SK-N-SH treated with all-trans-retinoic acid at 6 μM for 48 hours (cell line): ENCODE measurements around the gene PEX26.

ENCODE experiments used
- ATAC-seq: fragments of 200-7000 bp; cut with Tn5 transposase; 3 replicates; pipeline ENCODE4 v1.9.1; 2020; ENCODE audit warnings: mild to moderate bottlenecking, moderate library complexity
- ARNTL ChIP-seq: fragments of 450-650 bp; formaldehyde crosslinking; IDR thresholded peaks from 2 replicates; pipeline ENCODE4 v1.5.0; 2020; ENCODE audit warnings: low read depth, mild to moderate bottlenecking, moderate library complexity, borderline replicate concordance
- BACH2 ChIP-seq: fragments of 250-450 bp; sonication (Bioruptor Pico); IDR thresholded peaks from 2 replicates; pipeline ENCODE4 v1.9.0; 2021; ENCODE audit warnings: mild to moderate bottlenecking, borderline replicate concordance
- CSDC2 ChIP-seq: fragments of 250-450 bp; sonication (Bioruptor Pico); IDR thresholded peaks from 2 replicates; pipeline ENCODE4 v1.5.0; 2020; ENCODE audit warnings: mild to moderate bottlenecking, moderate library complexity
- ESRRG ChIP-seq: fragments of 250-450 bp; sonication (Bioruptor Pico); IDR thresholded peaks from 2 replicates; pipeline ENCODE4 v1.6.1; 2021; ENCODE audit warnings: mild to moderate bottlenecking
- GLIS3 ChIP-seq: fragments of 250-450 bp; sonication (Bioruptor Pico); IDR thresholded peaks from 2 replicates; pipeline ENCODE4 v1.5.0; 2020; ENCODE audit warnings: mild to moderate bottlenecking, moderate library complexity
- ISL1 ChIP-seq: fragments of 250-450 bp; sonication (Bioruptor Pico); IDR thresholded peaks from 2 replicates; pipeline ENCODE4 v2.1.2; 2022; ENCODE audit warnings: mild to moderate bottlenecking, moderate library complexity
- OSR1 ChIP-seq: fragments of 250-450 bp; sonication (Bioruptor Pico); IDR thresholded peaks from 2 replicates; pipeline ENCODE4 v1.8.0; 2022; ENCODE audit warnings: moderate library complexity, mild to moderate bottlenecking, inconsistent platforms
- PPARA ChIP-seq: fragments of 250-450 bp; sonication (Bioruptor Pico); IDR thresholded peaks from 2 replicates; pipeline ENCODE4 v1.5.0; 2020; ENCODE audit warnings: mild to moderate bottlenecking, borderline replicate concordance
- RARB ChIP-seq: fragments of 250-450 bp; sonication (Bioruptor Pico); IDR thresholded peaks from 2 replicates; pipeline ENCODE4 v1.8.0; 2021; ENCODE audit warnings: mild to moderate bottlenecking, moderate library complexity
- TCF4 ChIP-seq: fragments of 250-450 bp; sonication (Bioruptor Pico); IDR thresholded peaks from 2 replicates; pipeline ENCODE4 v1.8.0; 2021; ENCODE audit warnings: mild to moderate bottlenecking, moderate library complexity, borderline replicate concordance
- ZC3H10 ChIP-seq: fragments of 250-450 bp; sonication (Bioruptor Pico); IDR thresholded peaks from 2 replicates; pipeline ENCODE4 v1.5.1; 2021; ENCODE audit warnings: mild to moderate bottlenecking, moderate library complexity
- ZFP3 ChIP-seq: fragments of 250-450 bp; sonication (Bioruptor Pico); IDR thresholded peaks from 2 replicates; pipeline ENCODE4 v1.5.0; 2020; ENCODE audit warnings: mild to moderate bottlenecking, moderate library complexity
- ZFP30 ChIP-seq: fragments of 450-650 bp; formaldehyde crosslinking; IDR thresholded peaks from 2 replicates; pipeline ENCODE4 v1.5.0; 2022; ENCODE audit warnings: mild to moderate bottlenecking, moderate library complexity
- ZNF70 ChIP-seq: fragments of 450-650 bp; formaldehyde crosslinking; IDR thresholded peaks from 2 replicates; pipeline ENCODE4 v1.5.0; 2020; ENCODE audit warnings: mild to moderate bottlenecking, moderate library complexity
- ZNF8 ChIP-seq: fragments of 450-650 bp; formaldehyde crosslinking; IDR thresholded peaks from 2 replicates; pipeline ENCODE4 v1.5.0; 2020; ENCODE audit warnings: mild to moderate bottlenecking, moderate library complexity
- TF ChIP-seq, protein P1 (sequence below): fragments of 250-450 bp; sonication (Bioruptor Pico); IDR thresholded peaks from 2 replicates; pipeline ENCODE4 v1.5.1; 2020; ENCODE audit warnings: low read depth, mild to moderate bottlenecking, moderate library complexity
- TF ChIP-seq, protein P2 (sequence below): fragments of 250-450 bp; sonication (Bioruptor Pico); IDR thresholded peaks from 2 replicates; pipeline ENCODE4 v1.5.1; 2021; ENCODE audit warnings: mild to moderate bottlenecking, moderate library complexity
- TF ChIP-seq, protein P3 (sequence below): fragments of 250-450 bp; sonication (Bioruptor Pico); IDR thresholded peaks from 2 replicates; pipeline ENCODE4 v1.8.0; 2021; ENCODE audit warnings: low read depth, mild to moderate bottlenecking, moderate library complexity, borderline replicate concordance
- TF ChIP-seq, protein P4 (sequence below): fragments of 250-450 bp; sonication (Bioruptor Pico); IDR thresholded peaks from 2 replicates; pipeline ENCODE4 v1.5.0; 2020; ENCODE audit warnings: mild to moderate bottlenecking, moderate library complexity

The PEX26 gene

DNA sequence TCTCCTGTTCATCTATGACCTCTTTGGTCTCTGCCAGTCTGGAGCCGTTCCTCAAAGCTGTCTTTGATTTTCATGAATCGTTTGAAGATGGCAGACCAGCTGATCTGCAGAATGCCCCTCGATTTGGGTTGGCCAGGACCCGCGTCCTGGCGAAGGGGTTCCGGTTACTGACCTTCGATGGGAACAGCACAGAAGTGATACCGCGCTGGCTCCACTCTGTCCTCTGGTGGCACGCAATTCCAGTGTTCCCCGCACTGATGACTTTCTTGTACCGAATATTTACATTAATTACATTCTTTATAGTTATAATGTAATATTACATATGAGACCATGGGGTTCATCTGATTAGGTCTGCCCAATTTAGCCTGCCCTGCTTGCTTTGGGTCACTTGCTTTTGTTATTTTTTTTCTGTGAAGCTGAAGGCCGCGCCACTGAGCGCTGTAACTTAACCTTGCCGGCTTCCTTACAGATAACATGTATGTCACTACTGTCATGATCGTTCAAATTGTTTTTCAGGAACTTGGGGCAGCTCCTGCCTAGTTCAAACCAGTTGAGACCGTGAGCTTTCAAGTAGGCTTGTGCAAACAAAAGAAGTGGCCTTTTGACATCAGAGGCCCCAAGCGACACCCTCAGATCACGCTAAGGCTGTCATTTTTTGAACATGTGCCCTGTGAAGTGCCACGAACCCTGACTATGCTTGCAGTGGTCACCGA lies 68.0 kb downstream of the PEX26 start:
- TF ChIP-seq ZFP30 (CRISPR knock-in tag) (no peak), ISL1 (CRISPR knock-in tag) (no peak), PPARA (CRISPR knock-in tag) (no peak), ZNF70 (no peak), OSR1 (CRISPR knock-in tag) (no peak)
- no peak for ATAC-seq

DNA sequence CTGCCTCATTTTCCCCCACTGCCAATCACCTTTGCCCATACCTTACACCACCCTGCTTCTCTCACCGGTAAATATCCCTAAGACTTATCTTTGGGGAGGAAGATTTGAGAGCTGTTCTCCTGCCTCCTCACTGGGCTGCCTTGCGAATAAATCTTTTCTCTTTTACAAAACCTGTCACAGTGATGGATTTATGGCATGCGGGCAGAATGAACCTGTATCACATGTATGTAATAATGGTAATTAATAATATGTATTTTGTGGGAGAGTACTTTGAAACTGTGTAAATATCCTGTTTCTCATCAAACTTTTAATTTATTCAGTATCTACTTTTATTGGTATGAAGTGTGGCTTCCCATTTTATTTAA lies 68.6 kb downstream of the PEX26 start:
- no peak for TF ChIP-seq PPARA (CRISPR knock-in tag)

DNA sequence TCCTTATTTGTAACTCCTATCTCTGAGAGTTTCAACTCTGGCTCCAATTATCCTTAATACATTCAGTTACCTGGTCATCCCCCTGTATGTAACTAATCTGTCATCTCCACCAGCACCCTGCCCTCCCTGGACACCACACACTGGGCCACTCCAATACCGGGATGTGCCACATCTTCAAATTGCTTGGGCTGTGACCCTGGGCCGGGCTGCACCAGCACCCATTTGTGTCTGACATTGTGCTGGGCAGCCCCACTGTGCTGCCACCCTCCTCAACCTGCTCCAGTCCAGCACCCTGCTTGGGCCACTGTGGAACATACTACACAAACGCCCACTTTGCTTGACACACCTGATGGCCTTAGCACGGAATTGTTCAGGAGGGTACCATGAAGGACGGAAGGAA lies 70.0 kb downstream of the PEX26 start:
- no peak for TF ChIP-seq ARNTL (CRISPR knock-in tag)
- TF ChIP-seq OSR1 (CRISPR knock-in tag): no peak
- TF ChIP-seq, protein P1, sequence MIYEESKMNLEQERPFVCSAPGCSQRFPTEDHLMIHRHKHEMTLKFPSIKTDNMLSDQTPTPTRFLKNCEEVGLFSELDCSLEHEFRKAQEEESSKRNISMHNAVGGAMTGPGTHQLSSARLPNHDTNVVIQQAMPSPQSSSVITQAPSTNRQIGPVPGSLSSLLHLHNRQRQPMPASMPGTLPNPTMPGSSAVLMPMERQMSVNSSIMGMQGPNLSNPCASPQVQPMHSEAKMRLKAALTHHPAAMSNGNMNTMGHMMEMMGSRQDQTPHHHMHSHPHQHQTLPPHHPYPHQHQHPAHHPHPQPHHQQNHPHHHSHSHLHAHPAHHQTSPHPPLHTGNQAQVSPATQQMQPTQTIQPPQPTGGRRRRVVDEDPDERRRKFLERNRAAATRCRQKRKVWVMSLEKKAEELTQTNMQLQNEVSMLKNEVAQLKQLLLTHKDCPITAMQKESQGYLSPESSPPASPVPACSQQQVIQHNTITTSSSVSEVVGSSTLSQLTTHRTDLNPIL (CRISPR knock-in tag): no peak
- no peak for TF ChIP-seq CSDC2 (CRISPR knock-in tag)
- no peak for TF ChIP-seq TCF4 (CRISPR knock-in tag)
- no peak for TF ChIP-seq ZFP3 (CRISPR knock-in tag)
- no peak for TF ChIP-seq ESRRG
- TF ChIP-seq GLIS3 (CRISPR knock-in tag): no peak
- TF ChIP-seq ISL1 (CRISPR knock-in tag): no peak
- TF ChIP-seq, protein P2, sequence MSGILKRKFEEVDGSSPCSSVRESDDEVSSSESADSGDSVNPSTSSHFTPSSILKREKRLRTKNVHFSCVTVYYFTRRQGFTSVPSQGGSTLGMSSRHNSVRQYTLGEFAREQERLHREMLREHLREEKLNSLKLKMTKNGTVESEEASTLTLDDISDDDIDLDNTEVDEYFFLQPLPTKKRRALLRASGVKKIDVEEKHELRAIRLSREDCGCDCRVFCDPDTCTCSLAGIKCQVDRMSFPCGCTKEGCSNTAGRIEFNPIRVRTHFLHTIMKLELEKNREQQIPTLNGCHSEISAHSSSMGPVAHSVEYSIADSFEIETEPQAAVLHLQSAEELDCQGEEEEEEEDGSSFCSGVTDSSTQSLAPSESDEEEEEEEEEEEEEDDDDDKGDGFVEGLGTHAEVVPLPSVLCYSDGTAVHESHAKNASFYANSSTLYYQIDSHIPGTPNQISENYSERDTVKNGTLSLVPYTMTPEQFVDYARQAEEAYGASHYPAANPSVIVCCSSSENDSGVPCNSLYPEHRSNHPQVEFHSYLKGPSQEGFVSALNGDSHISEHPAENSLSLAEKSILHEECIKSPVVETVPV: no peak
- TF ChIP-seq RARB (CRISPR knock-in tag): no peak
- no peak for TF ChIP-seq ZFP30 (CRISPR knock-in tag)
- no peak for TF ChIP-seq BACH2 (CRISPR knock-in tag)
- no peak for TF ChIP-seq ZC3H10 (CRISPR knock-in tag)
- TF ChIP-seq, protein P3, sequence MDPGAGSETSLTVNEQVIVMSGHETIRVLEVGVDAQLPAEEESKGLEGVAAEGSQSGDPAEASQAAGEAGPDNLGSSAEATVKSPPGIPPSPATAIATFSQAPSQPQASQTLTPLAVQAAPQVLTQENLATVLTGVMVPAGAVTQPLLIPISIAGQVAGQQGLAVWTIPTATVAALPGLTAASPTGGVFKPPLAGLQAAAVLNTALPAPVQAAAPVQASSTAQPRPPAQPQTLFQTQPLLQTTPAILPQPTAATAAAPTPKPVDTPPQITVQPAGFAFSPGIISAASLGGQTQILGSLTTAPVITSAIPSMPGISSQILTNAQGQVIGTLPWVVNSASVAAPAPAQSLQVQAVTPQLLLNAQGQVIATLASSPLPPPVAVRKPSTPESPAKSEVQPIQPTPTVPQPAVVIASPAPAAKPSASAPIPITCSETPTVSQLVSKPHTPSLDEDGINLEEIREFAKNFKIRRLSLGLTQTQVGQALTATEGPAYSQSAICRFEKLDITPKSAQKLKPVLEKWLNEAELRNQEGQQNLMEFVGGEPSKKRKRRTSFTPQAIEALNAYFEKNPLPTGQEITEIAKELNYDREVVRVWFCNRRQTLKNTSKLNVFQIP (CRISPR knock-in tag): no peak
- no peak for TF ChIP-seq ZNF8 (CRISPR knock-in tag)
- ATAC-seq: no peak

More for the DNA sequence above, 68.6 kb downstream of the PEX26 start:
- no peak for ATAC-seq

DNA sequence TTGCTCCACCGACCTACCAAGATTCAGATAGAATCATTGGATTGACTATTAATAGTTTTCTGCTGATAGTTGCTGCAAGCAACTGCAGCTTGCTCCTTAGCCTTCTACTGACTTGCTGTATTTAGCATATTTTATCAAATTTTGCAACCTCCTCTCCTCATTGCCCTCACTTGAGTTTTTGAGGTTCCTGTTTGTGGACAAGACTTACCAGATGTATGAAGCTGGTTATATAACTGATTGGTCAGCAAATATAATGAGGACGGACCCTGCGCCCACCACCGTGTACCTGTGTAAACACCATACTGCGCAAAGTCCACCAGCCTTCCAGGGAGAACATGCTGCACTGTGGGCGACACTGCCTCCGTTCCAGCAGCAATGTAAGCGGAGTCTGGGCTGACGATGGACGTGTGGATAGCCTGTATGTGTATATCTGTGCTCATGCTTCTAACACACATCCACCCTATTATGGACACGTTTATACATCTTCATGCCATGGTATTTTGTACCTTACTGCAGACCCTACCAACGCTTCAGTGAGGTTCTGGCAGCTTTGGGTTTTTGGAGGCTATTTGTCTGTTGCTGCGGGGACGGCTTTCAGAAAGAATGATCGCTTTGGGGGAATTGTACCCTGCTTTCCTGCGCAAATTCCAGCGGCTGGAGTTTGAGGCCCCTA lies 70.6 kb downstream of the PEX26 start:
- TF ChIP-seq OSR1 (CRISPR knock-in tag): no peak
- TF ChIP-seq, protein P4, sequence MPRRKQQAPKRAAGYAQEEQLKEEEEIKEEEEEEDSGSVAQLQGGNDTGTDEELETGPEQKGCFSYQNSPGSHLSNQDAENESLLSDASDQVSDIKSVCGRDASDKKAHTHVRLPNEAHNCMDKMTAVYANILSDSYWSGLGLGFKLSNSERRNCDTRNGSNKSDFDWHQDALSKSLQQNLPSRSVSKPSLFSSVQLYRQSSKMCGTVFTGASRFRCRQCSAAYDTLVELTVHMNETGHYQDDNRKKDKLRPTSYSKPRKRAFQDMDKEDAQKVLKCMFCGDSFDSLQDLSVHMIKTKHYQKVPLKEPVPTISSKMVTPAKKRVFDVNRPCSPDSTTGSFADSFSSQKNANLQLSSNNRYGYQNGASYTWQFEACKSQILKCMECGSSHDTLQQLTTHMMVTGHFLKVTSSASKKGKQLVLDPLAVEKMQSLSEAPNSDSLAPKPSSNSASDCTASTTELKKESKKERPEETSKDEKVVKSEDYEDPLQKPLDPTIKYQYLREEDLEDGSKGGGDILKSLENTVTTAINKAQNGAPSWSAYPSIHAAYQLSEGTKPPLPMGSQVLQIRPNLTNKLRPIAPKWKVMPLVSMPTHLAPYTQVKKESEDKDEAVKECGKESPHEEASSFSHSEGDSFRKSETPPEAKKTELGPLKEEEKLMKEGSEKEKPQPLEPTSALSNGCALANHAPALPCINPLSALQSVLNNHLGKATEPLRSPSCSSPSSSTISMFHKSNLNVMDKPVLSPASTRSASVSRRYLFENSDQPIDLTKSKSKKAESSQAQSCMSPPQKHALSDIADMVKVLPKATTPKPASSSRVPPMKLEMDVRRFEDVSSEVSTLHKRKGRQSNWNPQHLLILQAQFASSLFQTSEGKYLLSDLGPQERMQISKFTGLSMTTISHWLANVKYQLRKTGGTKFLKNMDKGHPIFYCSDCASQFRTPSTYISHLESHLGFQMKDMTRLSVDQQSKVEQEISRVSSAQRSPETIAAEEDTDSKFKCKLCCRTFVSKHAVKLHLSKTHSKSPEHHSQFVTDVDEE (CRISPR knock-in tag): no peak
- TF ChIP-seq, protein P3 (CRISPR knock-in tag): no peak
- no peak for TF ChIP-seq ZFP30 (CRISPR knock-in tag)
- TF ChIP-seq CSDC2 (CRISPR knock-in tag): no peak

More for the DNA sequence above, 70.6 kb downstream of the PEX26 start:
- ATAC-seq: no peak
